Stimulated activated CD8-positive, alpha-beta memory T cell treated with anti-CD3 and anti-CD28 coated beads, Interleukin-7, amount 100 ng/mL, for 4 hours (primary cell): Measurements from ENCODE around the gene ANTXR1.

Source experiments
- DNase-seq, 2 donors: peaks; one replicate each; pipeline ENCODE4 v3.0.0-alpha.2; 2020; ENCODE audit warnings: low read depth in 2 of 2

Gene ANTXR1

GRCh38 chr2:69134306-69134945, 121.4 kb downstream of the ANTXR1 start:
- no peak for DNase-seq

- no peak for DNase-seq
These were observed 125.3 kb downstream of the ANTXR1 start for GRCh38 chr2:69138247-69138772.

GRCh38 chr2:69138793-69139459, 125.9 kb downstream of the ANTXR1 start:
- DNase-seq = no peak

GRCh38 chr2:69139778-69140670, 127.0 kb downstream of the ANTXR1 start:
- DNase-seq = no peak

- no peak for DNase-seq
These were observed 128.1 kb downstream of the ANTXR1 start for GRCh38 chr2:69141061-69141460.

GRCh38 chr2:69143748-69144360, 130.9 kb downstream of the ANTXR1 start:
- DNase-seq = no peak

- no peak for DNase-seq
These were observed 132.2 kb downstream of the ANTXR1 start for GRCh38 chr2:69145204-69145603.

- no peak for DNase-seq
These were observed 135.0 kb downstream of the ANTXR1 start for GRCh38 chr2:69147841-69148533.

- no peak for DNase-seq
These were observed 136.7 kb downstream of the ANTXR1 start for GRCh38 chr2:69149631-69150215.

- no peak for DNase-seq
These were observed 139.0 kb downstream of the ANTXR1 start for GRCh38 chr2:69151931-69152330.

GRCh38 chr2:69152847-69153583, 140.0 kb downstream of the ANTXR1 start:
- DNase-seq = no peak

- no peak for DNase-seq
These were observed 141.1 kb downstream of the ANTXR1 start for GRCh38 chr2:69154106-69154505.

GRCh38 chr2:69156624-69157023, 143.6 kb downstream of the ANTXR1 start:
- no peak for DNase-seq

GRCh38 chr2:69157441-69157840, 144.5 kb downstream of the ANTXR1 start:
- DNase-seq = no peak

GRCh38 chr2:69159986-69160385, 147.0 kb downstream of the ANTXR1 start:
- no peak for DNase-seq

GRCh38 chr2:69162057-69162456, 149.1 kb downstream of the ANTXR1 start:
- no peak for DNase-seq

- DNase-seq = no peak
These were observed 150.1 kb downstream of the ANTXR1 start for GRCh38 chr2:69163109-69163508.

GRCh38 chr2:69163556-69163955, 150.6 kb downstream of the ANTXR1 start:
- no peak for DNase-seq

- DNase-seq = no peak
These were observed 151.2 kb downstream of the ANTXR1 start for GRCh38 chr2:69164061-69164778.
